ENCODE results near the gene PDZD4. TPM values are rescaled to one million over a fixed set of nuclear protein-coding genes. Genes with fewer than 3 reads are reported as not detected.

The PDZD4 gene
- total RNA-seq, 1 donor from 2014 or later: 1.8 TPM

- no peak for DNase-seq (ENCODE audit: low read depth)
- Histone ChIP-seq H3K4me3 (ENCODE audit: low read depth, low read length) (no peak overlapping the region), H3K27me3 (ENCODE audit: control insufficient read depth, insufficient read depth, low read length) (peaks cover 13% of the 10 kb centered on the region), H3K36me3 (ENCODE audit: control insufficient read depth, insufficient read depth, low read length) (no peaks in the 10 kb centered on the region)
- no peak for TF ChIP-seq CTCF (IDR thresholded peaks at IDR 0.05; ENCODE audit: insufficient read depth, low read length, poor library complexity, severe bottlenecking)
Observed at GRCh38 chrX:153853180-153853901, 23.0 kb upstream of the PDZD4 start.

GRCh38 chrX:153851981-153852380, 21.6 kb upstream of the PDZD4 start:
- no peak for DNase-seq (ENCODE audit: low read depth)
- no peak for TF ChIP-seq CTCF (IDR thresholded peaks at IDR 0.05; ENCODE audit: insufficient read depth, low read length, poor library complexity, severe bottlenecking)
- peaks cover 13% of the 10 kb centered on the region for H3K27me3 ChIP-seq (ENCODE audit: control insufficient read depth, insufficient read depth, low read length)
- no peaks in the 10 kb centered on the region for H3K36me3 ChIP-seq (ENCODE audit: control insufficient read depth, insufficient read depth, low read length)
- H3K4me3 ChIP-seq (ENCODE audit: low read depth, low read length): no peak overlapping the region

GRCh38 chrX:153848325-153848724, 18.0 kb upstream of the PDZD4 start:
- H3K27me3 ChIP-seq (ENCODE audit: control insufficient read depth, insufficient read depth, low read length): peaks cover 7% of the 10 kb centered on the region
- H3K4me3 ChIP-seq (ENCODE audit: low read depth, low read length): no peak overlapping the region
- no peak for DNase-seq (ENCODE audit: low read depth)
- H3K36me3 ChIP-seq (ENCODE audit: control insufficient read depth, insufficient read depth, low read length): no peaks in the 10 kb centered on the region
- TF ChIP-seq CTCF (IDR thresholded peaks at IDR 0.05; ENCODE audit: insufficient read depth, low read length, poor library complexity, severe bottlenecking): no peak

- TF ChIP-seq CTCF (IDR thresholded peaks at IDR 0.05; ENCODE audit: insufficient read depth, low read length, poor library complexity, severe bottlenecking): no peak
- H3K27me3 ChIP-seq (ENCODE audit: control insufficient read depth, insufficient read depth, low read length): peaks cover 6% of the 10 kb centered on the region
- H3K36me3 ChIP-seq (ENCODE audit: control insufficient read depth, insufficient read depth, low read length): no peaks in the 10 kb centered on the region
- H3K4me3 ChIP-seq (ENCODE audit: low read depth, low read length): no peak overlapping the region
- no peak for DNase-seq (ENCODE audit: low read depth)
Observed at GRCh38 chrX:153845842-153846241, 15.5 kb upstream of the PDZD4 start.

- no peak overlapping the region for H3K4me3 ChIP-seq (ENCODE audit: low read depth, low read length)
- no peaks in the 10 kb centered on the region for H3K36me3 ChIP-seq (ENCODE audit: control insufficient read depth, insufficient read depth, low read length)
- TF ChIP-seq CTCF (IDR thresholded peaks at IDR 0.05; ENCODE audit: insufficient read depth, low read length, poor library complexity, severe bottlenecking): no peak
- DNase-seq (ENCODE audit: low read depth): no peak
- peaks cover 3% of the 10 kb centered on the region for H3K27me3 ChIP-seq (ENCODE audit: control insufficient read depth, insufficient read depth, low read length)
Observed at GRCh38 chrX:153845195-153845594, 14.9 kb upstream of the PDZD4 start.

Data from kidney epithelial cell (primary cell).